ENCODE measurements around the gene TCERG1L. TPM values are rescaled to one million over a fixed set of nuclear protein-coding genes. Genes with fewer than 3 reads are reported as not detected.

TCERG1L gene
- total RNA-seq, 1 donor from 2014 or later, result 0.46 TPM

- Histone ChIP-seq H3K36me3 (ENCODE audit: control insufficient read depth, insufficient read depth, low read length) (no peaks in the 10 kb centered on the region), H3K27me3 (ENCODE audit: control insufficient read depth, insufficient read depth, low read length) (no peaks in the 10 kb centered on the region), H3K4me3 (ENCODE audit: low read depth, low read length) (no peak overlapping the region)
- DNase-seq (ENCODE audit: low read depth), result no peak
- TF ChIP-seq CTCF (IDR thresholded peaks at IDR 0.05; ENCODE audit: insufficient read depth, low read length, poor library complexity, severe bottlenecking), result no peak
These were observed 135.6 kb downstream of the TCERG1L start for GRCh38 chr10:131175891-131176290.

- TF ChIP-seq CTCF (IDR thresholded peaks at IDR 0.05; ENCODE audit: insufficient read depth, low read length, poor library complexity, severe bottlenecking), result no peak
- Histone ChIP-seq H3K36me3 (ENCODE audit: control insufficient read depth, insufficient read depth, low read length) (no peaks in the 10 kb centered on the region), H3K4me3 (ENCODE audit: low read depth, low read length) (no peak overlapping the region), H3K27me3 (ENCODE audit: control insufficient read depth, insufficient read depth, low read length) (no peaks in the 10 kb centered on the region)
- DNase-seq (ENCODE audit: low read depth), result no peak
These were observed 136.6 kb downstream of the TCERG1L start for GRCh38 chr10:131174651-131175540.

DNA sequence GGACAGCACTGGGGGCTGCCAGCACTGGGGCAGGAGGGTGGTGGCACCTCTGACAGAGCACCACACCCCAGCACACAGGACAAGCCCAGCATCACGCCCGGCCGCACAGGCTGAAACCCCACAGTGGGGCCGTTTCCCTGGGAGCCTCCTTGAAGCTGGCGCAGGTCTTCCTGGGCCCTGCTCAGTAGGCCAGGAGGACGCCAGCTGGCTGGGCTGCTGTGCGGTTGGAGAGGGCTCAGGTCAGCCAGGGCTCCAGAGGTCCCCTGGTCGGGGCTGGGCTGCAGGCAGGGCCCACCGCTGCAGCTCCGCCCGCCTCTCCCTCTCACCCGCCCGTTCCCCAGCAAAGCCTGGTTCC, 137.3 kb downstream of the TCERG1L start:
- no peaks in the 10 kb centered on the region for H3K36me3 ChIP-seq (ENCODE audit: control insufficient read depth, insufficient read depth, low read length)
- TF ChIP-seq CTCF (IDR thresholded peaks at IDR 0.05; ENCODE audit: insufficient read depth, low read length, poor library complexity, severe bottlenecking), result no peak
- DNase-seq (ENCODE audit: low read depth), result no peak
- H3K4me3 ChIP-seq (ENCODE audit: low read depth, low read length), result no peak overlapping the region
- no peaks in the 10 kb centered on the region for H3K27me3 ChIP-seq (ENCODE audit: control insufficient read depth, insufficient read depth, low read length)

- DNase-seq (ENCODE audit: low read depth), result no peak
- H3K27me3 ChIP-seq (ENCODE audit: control insufficient read depth, insufficient read depth, low read length), result no peaks in the 10 kb centered on the region
These were observed 137.9 kb downstream of the TCERG1L start for GRCh38 chr10:131173484-131174210.

GRCh38 chr10:131172433-131172832, 139.1 kb downstream of the TCERG1L start:
- DNase-seq (ENCODE audit: low read depth), result no peak
- Histone ChIP-seq H3K27me3 (ENCODE audit: control insufficient read depth, insufficient read depth, low read length) (no peaks in the 10 kb centered on the region), H3K4me3 (ENCODE audit: low read depth, low read length) (no peak overlapping the region), H3K36me3 (ENCODE audit: control insufficient read depth, insufficient read depth, low read length) (no peaks in the 10 kb centered on the region)
- no peak for TF ChIP-seq CTCF (IDR thresholded peaks at IDR 0.05; ENCODE audit: insufficient read depth, low read length, poor library complexity, severe bottlenecking)

More at GRCh38 chr10:131173484-131174210, 137.9 kb downstream of the TCERG1L start:
- Histone ChIP-seq H3K36me3 (ENCODE audit: control insufficient read depth, insufficient read depth, low read length) (no peaks in the 10 kb centered on the region), H3K4me3 (ENCODE audit: low read depth, low read length) (no peak overlapping the region)
- no peak for TF ChIP-seq CTCF (IDR thresholded peaks at IDR 0.05; ENCODE audit: insufficient read depth, low read length, poor library complexity, severe bottlenecking)

Data from kidney epithelial cell (primary cell).